Caco-2 (cell line): Measurements from ENCODE around the gene CACNA1C. TPM values are rescaled to one million over a fixed set of nuclear protein-coding genes. Genes with fewer than 3 reads are reported as not detected.

Experiments used
- BruUV-seq: library from RNA; stranded (reverse); fragments of 400-500 nt; replicated peaks from 2 replicates; lab custom pipeline; 2021; lab: Mats Ljungman, UMichigan
- CTCF ChIA-PET: fragments of 300-600 bp; sonication (Branson Sonifier 250); formaldehyde crosslinking; loops from one replicate; lab custom pipeline; 2022; ENCODE audit warnings: antibody characterized with exemption; lab: Charles Lee
- POLR2A ChIA-PET: fragments of 300-600 bp; sonication (Branson Sonifier 250); formaldehyde crosslinking; loops from one replicate; lab custom pipeline; 2022; ENCODE audit warnings: antibody characterized with exemption; lab: Charles Lee
- DNase-seq, 2 experiments: peaks; one replicate each; pipeline versions ENCODE4 v3.0.0 to v3.0.0-alpha.2; 2020 to 2022
- H3K27me3 ChIP-seq: replicated peaks from 2 replicates; pipeline ENCODE4 v1.6.0; 2011; ENCODE audit warnings: low read length; ENCODE audit not compliant: control insufficient read depth, insufficient read depth
- H3K36me3 ChIP-seq: 2 replicates; pipeline ENCODE4 v1.5.1; 2011; ENCODE audit warnings: low read length; ENCODE audit not compliant: control insufficient read depth, insufficient read depth
- H3K4me1 ChIP-seq: fragments of 250-450 bp; sonication (Bioruptor Pico); 2 replicates; pipeline ENCODE4 v1.5.1; 2020; ENCODE audit warnings: mild to moderate bottlenecking
- H3K4me3 ChIP-seq: 2 replicates; pipeline ENCODE4 v1.5.1; 2011; ENCODE audit warnings: low read depth, mild to moderate bottlenecking, control low read depth, low read length
- H3K9me3 ChIP-seq: fragments of 250-450 bp; sonication (Bioruptor Pico); 2 replicates; pipeline ENCODE4 v1.5.1; 2020; ENCODE audit warnings: mild to moderate bottlenecking, moderate library complexity
- H3K27ac Mint-ChIP-seq: one replicate; pipeline ENCODE4 v1.8.0; 2022; ENCODE audit warnings: mixed read lengths; ENCODE audit not compliant: unreplicated experiment
- H3K27me3 Mint-ChIP-seq: one replicate; pipeline ENCODE4 v1.8.0; 2022; ENCODE audit warnings: mixed read lengths; ENCODE audit not compliant: insufficient read depth, unreplicated experiment
- H3K36me3 Mint-ChIP-seq: one replicate; pipeline ENCODE4 v1.8.0; 2022; ENCODE audit warnings: mild to moderate bottlenecking, mixed read lengths; ENCODE audit not compliant: insufficient read depth, unreplicated experiment
- H3K4me1 Mint-ChIP-seq: one replicate; pipeline ENCODE4 v1.8.0; 2022; ENCODE audit warnings: low read depth, mixed read lengths; ENCODE audit not compliant: unreplicated experiment
- H3K4me3 Mint-ChIP-seq: one replicate; pipeline ENCODE4 v1.8.0; 2022; ENCODE audit warnings: mild to moderate bottlenecking, moderate library complexity, mixed read lengths; ENCODE audit not compliant: unreplicated experiment
- H3K9me3 Mint-ChIP-seq: one replicate; pipeline ENCODE4 v1.8.0; 2022; ENCODE audit warnings: mixed read lengths; ENCODE audit not compliant: unreplicated experiment
- CTCF ChIP-seq, 2 experiments: fragments of 200-600 bp in 1 of 2; IDR thresholded peaks; 1 replicate in 1 of 2; 2 replicates in 1 of 2; pipeline versions ENCODE4 v1.5.1 to v1.8.0; 2011 to 2022; ENCODE audit warnings: antibody characterized with exemption in 1 of 2, control low read depth in 1 of 2, inconsistent platforms in 1 of 2, low read depth in 1 of 2, low read length in 1 of 2, mild to moderate bottlenecking in 1 of 2, moderate library complexity in 1 of 2; ENCODE audit not compliant: insufficient read depth in 1 of 2, severe bottlenecking in 1 of 2, unreplicated experiment in 1 of 2
- intact Hi-C: fragments of 100-400 bp; cut with micrococcal nuclease; formaldehyde crosslinking; loops from one replicate; pipeline ENCODE4 v1.10.0; 2022; ENCODE audit not compliant: unreplicated experiment
- total RNA-seq: library from RNA; stranded (reverse); gene quantifications from 2 replicates; pipeline ENCODE4 v1.2.3, GENCODE V29; 2022

Gene CACNA1C
- total RNA-seq, 1 experiment from 2014 or later = not detected

- no peaks in the 10 kb centered on the region for H3K36me3 Mint-ChIP-seq
- H3K27me3 Mint-ChIP-seq = peaks cover 12% of the 10 kb centered on the region
- no peak overlapping the region for H3K4me3 Mint-ChIP-seq
- intact Hi-C loops = no loop called here
- H3K4me3 ChIP-seq = no peak overlapping the region
- peaks cover 12% of the 10 kb centered on the region; the same call in 1 of the 2 replicates for H3K4me1 ChIP-seq
- no peak for DNase-seq
- H3K36me3 ChIP-seq = no peaks in the 10 kb centered on the region
- no peaks in the 10 kb centered on the region for H3K9me3 Mint-ChIP-seq
- TF ChIP-seq CTCF (IDR thresholded peaks at IDR 0.05; ENCODE audit: insufficient read depth in 1 of 2, low read depth in 1 of 2, low read length in 1 of 2, severe bottlenecking in 1 of 2, unreplicated experiment in 1 of 2) = no peak
- H3K27me3 ChIP-seq = no peaks in the 10 kb centered on the region
- no peaks in the 10 kb centered on the region for H3K9me3 ChIP-seq
- no peak overlapping the region for H3K27ac Mint-ChIP-seq
- no TSS peak for BruUV-seq
- CTCF ChIA-PET = no interaction called here
- H3K4me1 Mint-ChIP-seq = peaks cover 12% of the 10 kb centered on the region
- POLR2A ChIA-PET = no interaction called here
These were observed 94.5 kb downstream of the CACNA1C start for GRCh38 chr12:2147335-2147734.

DNA sequence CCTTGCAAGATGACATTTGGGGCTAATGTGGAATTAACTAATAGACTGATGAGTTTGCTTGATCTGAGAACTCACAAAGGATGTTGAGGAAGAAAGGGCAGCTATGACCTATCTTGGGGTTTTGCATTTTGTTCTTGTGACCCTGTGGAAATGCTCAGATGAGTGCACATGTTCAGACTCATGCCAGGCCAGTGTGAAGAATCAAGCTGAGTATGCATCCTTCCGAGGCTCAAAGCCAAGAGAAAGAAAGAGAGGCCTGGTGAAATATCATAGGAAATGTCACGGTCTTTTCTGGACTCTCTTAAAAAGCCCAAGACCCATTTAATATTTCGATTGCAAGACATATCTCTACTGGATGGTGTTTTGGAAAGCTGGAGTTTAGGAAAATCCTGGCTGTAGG is 96.3 kb downstream of the CACNA1C start:
- no peak for TF ChIP-seq CTCF (IDR thresholded peaks at IDR 0.05; ENCODE audit: insufficient read depth in 1 of 2, low read depth in 1 of 2, low read length in 1 of 2, severe bottlenecking in 1 of 2, unreplicated experiment in 1 of 2)
- intact Hi-C loops = no loop called here
- Mint-ChIP-seq H3K27me3 (peaks cover 12% of the 10 kb centered on the region), H3K36me3 (no peaks in the 10 kb centered on the region), H3K27ac (no peak overlapping the region), H3K4me3 (no peak overlapping the region), H3K4me1 (peaks cover 7% of the 10 kb centered on the region), H3K9me3 (no peaks in the 10 kb centered on the region)
- Histone ChIP-seq H3K27me3 (no peaks in the 10 kb centered on the region), H3K36me3 (no peaks in the 10 kb centered on the region), H3K4me3 (no peak overlapping the region), H3K4me1 (peaks cover 10% of the 10 kb centered on the region; the same call in 1 of the 2 replicates), H3K9me3 (no peaks in the 10 kb centered on the region)
- BruUV-seq = no TSS peak
- ChIA-PET CTCF (no interaction called here), POLR2A (no interaction called here)
- DNase-seq = no peak

GRCh38 chr12:2150833-2151232 is 98.0 kb downstream of the CACNA1C start:
- no peaks in the 10 kb centered on the region for H3K36me3 Mint-ChIP-seq
- ChIA-PET CTCF (no interaction called here), POLR2A (no interaction called here)
- no peak for TF ChIP-seq CTCF (IDR thresholded peaks at IDR 0.05; ENCODE audit: insufficient read depth in 1 of 2, low read depth in 1 of 2, low read length in 1 of 2, severe bottlenecking in 1 of 2, unreplicated experiment in 1 of 2)
- H3K4me3 ChIP-seq = no peak overlapping the region
- H3K9me3 ChIP-seq = no peaks in the 10 kb centered on the region
- H3K4me1 Mint-ChIP-seq = no peaks in the 10 kb centered on the region
- no peaks in the 10 kb centered on the region for H3K9me3 Mint-ChIP-seq
- H3K27me3 Mint-ChIP-seq = peaks cover 12% of the 10 kb centered on the region
- no peak for DNase-seq
- H3K27me3 ChIP-seq = no peaks in the 10 kb centered on the region
- intact Hi-C loops = no loop called here
- no peak overlapping the region for H3K4me3 Mint-ChIP-seq
- no TSS peak for BruUV-seq
- no peaks in the 10 kb centered on the region for H3K4me1 ChIP-seq
- H3K36me3 ChIP-seq = no peaks in the 10 kb centered on the region
- no peak overlapping the region for H3K27ac Mint-ChIP-seq
